NCI-H460 (cell line): ENCODE data around the gene DYNLT5. TPM values are rescaled to one million over a fixed set of nuclear protein-coding genes. Genes with fewer than 3 reads are reported as not detected.

Experiments
- DNase-seq: peaks from one replicate; pipeline ENCODE4 v3.0.0-alpha.2; 2016; ENCODE audit warnings: low read depth; ENCODE audit errors: extremely low read depth
- total RNA-seq: library from RNA; depleted of rRNA; stranded (reverse); fragments of >200 nt; shearing (Covaris generic); gene quantifications from 2 replicates; pipeline ENCODE4 v1.2.3, GENCODE V29; 2014

DYNLT5 gene
- total RNA-seq, 1 experiment from 2014 or later = not detected

- DNase-seq = no peak
Observed at GRCh38 chr1:66747501-66747900, 4.8 kb upstream of the DYNLT5 start.

GRCh38 chr1:66750577-66750976 is 1.7 kb upstream of the DYNLT5 start:
- DNase-seq = no peak

GRCh38 chr1:66751160-66751559 is 1.1 kb upstream of the DYNLT5 start:
- no peak for DNase-seq

- no peak for DNase-seq
Observed at GRCh38 chr1:66752671-66753371, 562 bp downstream of the DYNLT5 start.

GRCh38 chr1:66757722-66758240 is 5.5 kb downstream of the DYNLT5 start:
- DNase-seq = no peak

- DNase-seq = no peak
Observed at GRCh38 chr1:66758241-66758755, 6.0 kb downstream of the DYNLT5 start.

GRCh38 chr1:66760506-66760905 is 8.2 kb downstream of the DYNLT5 start:
- no peak for DNase-seq

GRCh38 chr1:66761221-66761620 is 9.0 kb downstream of the DYNLT5 start:
- DNase-seq = no peak

- peak; percentile 52 for DNase-seq
Observed at GRCh38 chr1:66764994-66765578, 12.8 kb downstream of the DYNLT5 start.

- DNase-seq = no peak
Observed at GRCh38 chr1:66767626-66768025, 15.4 kb downstream of the DYNLT5 start.

GRCh38 chr1:66768965-66769364 is 16.7 kb downstream of the DYNLT5 start:
- DNase-seq = no peak

GRCh38 chr1:66769512-66770229 is 17.4 kb downstream of the DYNLT5 start:
- DNase-seq = no peak

GRCh38 chr1:66770240-66770639 is 18.0 kb downstream of the DYNLT5 start:
- no peak for DNase-seq

- no peak for DNase-seq
Observed at GRCh38 chr1:66770694-66771093, 18.4 kb downstream of the DYNLT5 start.

GRCh38 chr1:66773227-66773626 is 21.0 kb downstream of the DYNLT5 start:
- DNase-seq = no peak

- DNase-seq = no peak
Observed at GRCh38 chr1:66774438-66774837, 22.2 kb downstream of the DYNLT5 start.

- DNase-seq = no peak
Observed at GRCh38 chr1:66775646-66776045, 23.4 kb downstream of the DYNLT5 start.

GRCh38 chr1:66777831-66778230 is 25.6 kb downstream of the DYNLT5 start:
- DNase-seq = no peak

- no peak for DNase-seq
Observed at GRCh38 chr1:66778266-66778665, 26.0 kb downstream of the DYNLT5 start.

GRCh38 chr1:66778969-66779368 is 26.7 kb downstream of the DYNLT5 start:
- no peak for DNase-seq

- DNase-seq = no peak
Observed at GRCh38 chr1:66779475-66780078, 27.3 kb downstream of the DYNLT5 start.
